Ureter (tissue), 1 donor: ENCODE data around the gene DLG1. TPM values are rescaled to one million over a fixed set of nuclear protein-coding genes. Genes with fewer than 3 reads are reported as not detected.

Experiments
- DNase-seq: peaks from one replicate; pipeline ENCODE4 v3.0.0-alpha.2; 2020; ENCODE audit warnings: low spot score
- total RNA-seq: library from RNA; stranded (reverse); gene quantifications from one replicate; pipeline ENCODE4 v1.2.4, GENCODE V29; 2023
- donor health status: DM: yes; HTN: yes; CAD: no.

DLG1 gene
- total RNA-seq, 1 donor from 2014 or later: 148 TPM

DNA sequence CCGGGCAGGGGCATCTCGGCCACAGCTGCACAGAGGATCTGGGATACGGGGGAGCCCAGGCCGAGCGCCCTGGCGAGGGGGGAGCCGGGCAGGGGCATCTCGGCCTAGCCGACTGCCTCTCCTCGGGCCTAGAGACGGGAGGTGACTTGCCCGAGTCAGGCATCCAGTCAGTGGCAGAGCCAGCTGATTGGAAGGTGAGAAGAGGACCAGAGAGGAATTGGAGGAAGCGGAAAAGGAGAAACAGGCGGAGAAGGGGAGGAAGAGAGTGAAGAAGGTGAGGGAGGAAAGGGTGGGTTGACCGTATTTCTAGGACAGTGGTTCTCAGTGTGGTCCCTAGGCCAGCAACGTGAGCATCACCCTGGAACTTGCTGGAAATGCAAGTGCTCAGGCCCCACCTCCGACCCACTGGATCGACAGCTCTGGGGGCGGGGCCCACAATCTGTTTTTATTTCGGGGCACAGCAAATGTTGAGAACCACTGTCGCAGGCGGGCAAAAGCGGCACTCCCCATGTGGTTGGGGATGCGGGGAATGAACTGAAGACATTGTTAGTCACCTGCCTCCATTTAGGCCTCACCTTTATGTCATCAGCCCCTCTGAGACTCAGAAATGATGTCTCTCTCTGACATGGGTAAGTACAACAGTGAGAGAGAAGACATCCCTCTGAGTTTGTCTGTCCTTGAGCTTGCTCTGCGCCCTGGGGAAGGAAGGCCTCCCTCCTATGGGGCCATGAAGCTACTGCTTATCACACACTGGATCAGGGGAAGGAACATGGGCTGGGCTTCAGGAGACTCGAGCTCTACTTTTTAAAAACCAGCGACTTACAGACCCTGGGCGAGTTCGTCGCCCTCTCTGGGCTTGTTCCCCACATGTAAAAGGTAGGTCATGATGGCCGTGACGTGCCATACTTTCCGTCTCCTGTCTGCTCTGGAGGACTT, 267.8 kb downstream of the DLG1 start:
- DNase-seq: no peak

DNA sequence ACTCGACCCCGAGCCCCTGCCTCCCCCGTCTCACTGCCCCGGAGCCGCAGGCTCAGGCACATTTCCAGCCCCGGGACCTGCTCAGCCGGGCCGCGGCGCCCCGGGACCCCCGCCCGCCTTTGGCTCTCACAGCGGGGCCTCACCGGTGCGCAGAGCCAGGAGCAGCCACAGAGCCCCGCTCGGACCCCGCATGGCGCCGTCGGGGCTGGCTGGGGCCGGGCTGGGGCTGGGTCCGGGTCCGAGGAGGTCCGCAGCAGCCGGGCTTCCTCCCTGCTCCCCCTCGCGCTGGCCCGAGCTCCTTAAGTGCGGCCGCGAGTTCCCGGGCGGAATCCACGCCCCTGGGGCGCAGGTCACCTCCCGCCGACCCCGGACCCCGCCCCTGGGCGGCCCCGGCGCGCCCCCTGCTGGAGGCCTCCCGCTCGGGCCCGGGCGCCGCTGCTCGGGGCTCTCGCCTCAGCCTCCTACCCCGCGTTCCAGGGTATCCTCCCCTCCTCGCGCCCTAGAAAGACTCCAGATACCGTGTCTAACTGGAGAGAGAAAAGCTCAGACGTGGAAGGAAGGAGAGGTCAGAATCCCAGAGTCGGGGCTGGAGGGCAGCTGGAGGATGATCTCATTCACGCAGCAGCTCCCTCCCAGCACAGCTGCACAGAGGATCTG, 268.8 kb downstream of the DLG1 start, which contains the start of gene MELTF:
Gene MELTF (minus strand): TSS at position 307 of the 657 bp plus-strand sequence. CDS start 115 bp downstream, at position 192.
- DNase-seq: no peak

DNA sequence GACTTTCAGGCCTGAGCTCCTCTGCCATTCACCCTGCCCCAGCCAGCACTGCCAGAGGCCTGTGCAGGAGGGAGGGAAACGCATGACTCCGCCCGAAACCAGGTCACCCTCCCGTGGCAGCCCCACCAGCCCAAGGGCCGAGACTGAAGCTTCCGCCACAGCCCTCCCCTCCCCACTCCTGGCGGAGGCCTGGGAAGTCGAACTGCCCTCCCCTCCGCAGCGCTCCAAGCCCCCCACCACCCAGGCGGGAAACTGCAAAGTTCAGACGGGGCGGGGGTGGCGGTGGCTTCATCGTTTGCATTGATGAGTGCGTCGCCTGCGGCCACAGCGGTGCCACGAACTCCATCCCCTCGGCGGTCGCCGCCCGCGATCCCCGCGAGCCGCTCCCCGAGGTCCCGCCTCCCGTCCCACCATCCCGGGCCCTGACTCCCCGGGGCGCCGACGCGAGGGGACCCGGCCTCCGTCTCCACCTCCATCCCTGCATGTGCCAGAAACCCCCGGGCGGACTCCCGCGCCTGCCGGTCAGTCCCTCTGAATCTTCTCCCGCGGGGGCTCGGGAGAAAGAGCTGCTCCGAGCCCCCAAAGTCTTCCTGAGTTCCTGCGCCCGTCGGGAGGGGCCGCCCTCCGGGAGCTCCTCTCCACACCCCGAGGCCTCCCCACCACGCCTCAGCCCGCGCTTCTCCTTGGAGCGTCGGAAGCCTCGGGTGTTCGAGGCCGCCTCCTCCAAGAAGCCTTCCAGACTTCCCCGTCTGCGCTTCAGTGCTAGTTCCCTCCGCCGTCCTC, 269.5 kb downstream of the DLG1 start:
- DNase-seq: peak; percentile 48

GRCh38 chr3:197027896-197028727, 270.3 kb downstream of the DLG1 start:
- peak; percentile 45 for DNase-seq

- no peak for DNase-seq
Measured at GRCh38 chr3:197027151-197027895, 271.1 kb downstream of the DLG1 start.

GRCh38 chr3:197026481-197026866, 271.9 kb downstream of the DLG1 start:
- no peak for DNase-seq

DNA sequence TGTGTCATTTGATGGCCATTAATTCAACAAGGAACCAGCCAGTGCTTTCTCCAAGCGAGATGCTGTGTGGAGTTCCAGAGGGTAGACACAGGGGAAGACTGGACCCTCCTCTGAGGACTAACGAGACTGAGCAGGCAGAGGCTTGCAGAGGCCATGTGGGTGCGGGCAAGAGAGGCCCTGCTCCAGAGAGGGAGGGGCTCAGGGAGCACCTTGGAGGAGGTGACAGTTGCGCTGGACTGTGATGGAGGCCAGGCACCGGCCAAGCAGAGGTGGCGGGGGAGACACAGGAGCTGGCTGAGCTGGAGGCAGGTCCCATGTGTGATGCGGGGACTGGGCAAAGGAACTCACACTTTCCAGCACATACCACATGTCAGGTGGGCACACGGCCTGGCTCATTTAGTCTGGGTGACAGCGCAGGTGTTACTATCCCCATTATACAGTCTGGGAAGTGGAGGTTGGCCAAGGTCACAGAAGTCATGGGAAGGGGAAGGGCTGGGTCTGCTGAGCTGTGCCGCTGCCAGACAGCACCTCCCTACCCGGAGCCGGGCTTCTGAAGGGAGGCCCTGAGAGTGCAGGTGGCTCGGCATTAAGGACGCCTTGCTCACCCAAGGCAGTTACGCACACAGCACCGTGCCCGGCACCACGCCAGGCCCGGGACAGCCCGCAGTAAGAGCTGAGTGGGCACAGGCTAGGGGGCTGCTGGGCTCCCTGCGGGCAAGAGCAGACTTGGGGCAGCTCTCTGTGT, 272.5 kb downstream of the DLG1 start:
- no peak for DNase-seq

GRCh38 chr3:197024881-197025735, 273.3 kb downstream of the DLG1 start:
- no peak for DNase-seq

DNA sequence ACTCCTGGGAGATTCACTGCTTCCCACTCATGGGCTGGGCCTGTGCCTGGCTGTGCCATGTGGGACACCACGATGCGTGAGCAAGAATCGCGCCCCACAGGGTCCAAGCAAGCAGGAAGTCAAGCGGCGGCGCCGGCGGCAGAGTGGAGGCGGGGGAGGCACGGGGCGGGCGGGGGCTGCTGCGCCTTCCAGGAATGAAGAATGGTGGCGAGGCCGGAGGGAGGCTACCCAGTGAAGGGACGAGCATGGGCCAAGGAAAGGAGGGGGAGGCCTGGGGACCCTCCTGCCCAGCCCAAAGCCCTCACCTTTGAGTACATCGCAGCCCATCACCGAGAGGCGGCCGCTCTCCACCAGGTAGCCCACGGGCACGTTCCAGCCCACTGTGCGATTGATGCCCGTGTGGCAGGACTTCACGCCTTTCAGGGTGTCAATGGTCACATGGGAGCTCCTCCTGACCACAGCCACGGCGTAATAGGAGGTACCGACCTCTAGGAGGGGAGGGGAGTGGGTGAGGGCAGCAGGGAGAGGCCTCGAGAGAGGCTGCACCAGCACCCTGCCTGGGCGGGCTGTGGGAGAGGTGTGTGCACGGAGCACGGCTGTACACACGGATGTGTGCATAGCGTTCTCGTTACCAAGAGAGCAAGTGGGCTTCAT, 274.3 kb downstream of the DLG1 start:
- peak; percentile 38 for DNase-seq

DNA sequence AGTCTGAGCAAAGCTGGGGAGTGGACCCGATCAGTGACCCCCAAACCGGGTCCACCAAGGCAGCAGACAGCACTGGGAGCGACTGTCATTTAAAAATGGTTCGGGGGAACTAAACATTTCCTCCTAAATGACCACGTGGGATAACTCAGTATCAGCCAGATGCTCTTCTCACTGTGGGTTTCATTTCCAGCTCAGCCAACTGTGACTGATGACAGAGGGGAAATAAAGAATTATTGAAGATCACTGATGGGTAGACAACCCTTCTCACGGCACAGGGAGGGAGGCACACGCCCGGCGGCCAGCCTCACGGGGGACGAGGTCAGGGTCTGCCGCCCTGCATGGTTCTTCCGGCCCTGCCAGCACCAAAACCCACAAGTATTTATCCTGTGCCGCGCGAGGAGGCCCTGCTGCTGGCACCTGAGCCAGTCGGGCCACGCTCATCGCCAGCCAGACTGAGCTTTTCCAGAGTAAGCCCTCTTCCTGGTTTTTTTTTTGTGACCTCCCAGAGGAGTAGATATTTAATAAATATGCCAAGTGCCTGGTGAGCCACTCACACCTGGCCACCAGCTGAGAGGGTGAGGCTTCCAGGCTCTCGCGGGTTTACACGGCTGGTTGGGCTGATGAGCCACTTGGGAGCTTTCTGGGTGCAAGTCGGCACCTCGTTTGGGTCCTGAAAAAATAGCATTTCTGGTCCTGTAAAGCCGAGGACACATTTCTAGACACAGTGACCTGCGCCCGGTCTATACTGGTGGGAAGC, 275.0 kb downstream of the DLG1 start:
- DNase-seq: peak; percentile 40

GRCh38 chr3:197022405-197023231, 275.8 kb downstream of the DLG1 start:
- no peak for DNase-seq

DNA sequence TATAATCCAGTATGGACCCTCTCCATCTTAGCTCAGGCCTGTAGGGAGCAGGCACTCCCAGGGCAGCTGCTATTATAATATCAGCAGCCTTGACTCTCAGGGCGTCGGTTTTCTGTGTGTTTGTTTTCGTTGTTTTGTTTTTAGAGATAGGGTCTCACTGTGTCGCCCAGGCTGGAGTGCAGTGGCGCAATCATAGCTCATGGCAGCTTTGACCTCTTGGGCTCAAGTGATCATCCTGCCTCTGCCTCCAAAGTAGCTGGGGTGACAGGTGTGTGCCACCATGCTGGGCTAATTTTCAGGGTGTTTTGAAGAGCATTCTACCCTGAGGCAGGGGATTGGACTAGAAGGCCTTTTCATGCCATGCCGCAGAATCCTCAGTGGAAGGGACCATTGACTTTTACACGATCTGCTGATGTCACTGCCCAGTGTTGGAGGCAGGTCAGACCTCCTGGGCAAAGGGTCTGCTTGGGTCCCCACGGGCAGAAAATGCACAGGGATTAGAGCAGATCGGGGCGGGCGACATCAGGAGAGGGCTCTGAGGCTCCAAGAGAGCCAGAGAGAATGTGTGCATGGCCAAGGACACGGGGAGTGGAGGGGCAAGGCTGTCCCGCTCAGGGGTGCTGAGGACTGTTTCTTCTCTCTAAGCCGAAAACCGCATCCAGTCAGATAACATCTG, 276.5 kb downstream of the DLG1 start:
- no peak for DNase-seq

- peak; percentile 39 for DNase-seq
Measured at GRCh38 chr3:197021231-197021630, 277.2 kb downstream of the DLG1 start.

DNA sequence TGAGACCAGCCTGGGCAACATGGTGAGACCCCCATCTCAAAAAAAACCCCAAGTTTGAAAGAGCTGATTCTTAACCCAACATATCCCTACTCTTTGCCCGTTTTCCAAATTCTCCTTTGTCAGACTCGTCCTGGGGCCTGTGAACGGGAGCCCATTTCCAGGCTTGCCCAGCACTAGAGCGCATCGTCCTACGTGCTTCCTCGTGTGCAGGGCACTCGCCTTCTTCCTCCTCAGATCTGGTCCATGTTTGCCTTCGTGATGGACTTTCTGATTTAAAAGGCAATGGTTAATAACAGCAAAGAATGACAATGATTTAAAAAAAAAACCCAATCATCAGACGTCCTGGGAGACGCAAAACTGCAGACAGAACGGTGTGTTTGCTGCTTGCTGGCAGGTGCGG, 278.9 kb downstream of the DLG1 start:
- no peak for DNase-seq

DNA sequence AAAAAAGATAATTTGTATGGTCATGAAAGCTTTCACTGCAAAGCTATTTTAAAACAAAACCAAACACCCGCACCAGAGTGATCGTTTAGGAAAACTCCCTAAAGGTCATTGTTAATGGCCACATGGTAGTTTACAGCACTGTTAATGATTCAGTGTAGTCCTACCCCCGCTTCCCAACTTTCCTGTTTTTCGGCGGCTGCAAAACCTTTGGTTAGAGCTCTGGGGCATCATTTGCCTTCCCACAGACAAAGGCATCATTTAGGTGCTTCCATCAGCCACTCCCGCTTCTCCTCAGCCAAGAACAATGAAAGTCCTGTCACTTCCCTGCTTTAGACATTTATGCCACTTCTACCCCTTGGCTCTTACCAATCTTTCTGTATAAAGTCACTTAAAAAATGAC, 279.4 kb downstream of the DLG1 start:
- no peak for DNase-seq

GRCh38 chr3:197017003-197017402, 281.4 kb downstream of the DLG1 start:
- DNase-seq: no peak
